Measurements from ENCODE around the gene VCP.

VCP gene

DNA sequence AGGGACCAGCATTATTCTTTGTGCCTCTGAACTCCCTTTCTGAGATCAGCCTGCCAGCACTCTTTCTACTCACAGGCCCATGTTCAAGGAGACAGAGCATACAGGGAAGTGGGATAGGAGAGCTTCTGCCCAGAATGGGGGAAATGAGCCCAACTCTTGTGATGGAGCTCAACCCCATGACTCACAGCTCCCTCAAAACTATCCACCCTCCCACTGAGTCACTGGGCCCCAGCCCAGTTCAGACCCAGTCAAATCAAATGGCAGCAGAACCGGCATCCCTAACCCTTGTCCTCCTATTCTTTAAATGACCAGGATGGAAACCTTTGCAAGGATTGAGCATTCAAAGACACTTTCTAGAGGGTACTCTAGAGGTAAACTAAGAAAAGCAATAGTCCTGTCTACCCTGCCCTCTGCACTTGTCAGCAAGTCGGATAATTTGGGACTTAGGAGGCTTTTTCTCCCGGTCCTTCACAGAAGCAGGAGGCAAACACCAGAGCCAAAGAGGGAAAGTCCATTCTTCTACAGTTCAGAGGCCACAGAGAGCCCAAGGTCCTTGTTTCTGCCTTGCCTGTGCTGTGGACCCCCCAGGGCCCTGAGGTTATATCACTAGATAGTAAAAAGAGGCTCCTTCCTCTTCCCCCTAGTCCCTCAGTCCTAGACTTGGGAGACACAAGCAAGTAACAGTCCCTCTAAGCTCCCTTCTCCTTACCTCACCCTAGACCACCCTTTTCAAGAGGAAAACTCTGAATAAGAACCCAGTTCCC, 40.0 kb upstream of the VCP start:
- TF ChIP-seq, protein P1, sequence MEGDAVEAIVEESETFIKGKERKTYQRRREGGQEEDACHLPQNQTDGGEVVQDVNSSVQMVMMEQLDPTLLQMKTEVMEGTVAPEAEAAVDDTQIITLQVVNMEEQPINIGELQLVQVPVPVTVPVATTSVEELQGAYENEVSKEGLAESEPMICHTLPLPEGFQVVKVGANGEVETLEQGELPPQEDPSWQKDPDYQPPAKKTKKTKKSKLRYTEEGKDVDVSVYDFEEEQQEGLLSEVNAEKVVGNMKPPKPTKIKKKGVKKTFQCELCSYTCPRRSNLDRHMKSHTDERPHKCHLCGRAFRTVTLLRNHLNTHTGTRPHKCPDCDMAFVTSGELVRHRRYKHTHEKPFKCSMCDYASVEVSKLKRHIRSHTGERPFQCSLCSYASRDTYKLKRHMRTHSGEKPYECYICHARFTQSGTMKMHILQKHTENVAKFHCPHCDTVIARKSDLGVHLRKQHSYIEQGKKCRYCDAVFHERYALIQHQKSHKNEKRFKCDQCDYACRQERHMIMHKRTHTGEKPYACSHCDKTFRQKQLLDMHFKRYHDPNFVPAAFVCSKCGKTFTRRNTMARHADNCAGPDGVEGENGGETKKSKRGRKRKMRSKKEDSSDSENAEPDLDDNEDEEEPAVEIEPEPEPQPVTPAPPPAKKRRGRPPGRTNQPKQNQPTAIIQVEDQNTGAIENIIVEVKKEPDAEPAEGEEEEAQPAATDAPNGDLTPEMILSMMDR (conservative IDR thresholded peaks at IDR 0.05; ENCODE audit: low read length), result no peak
- peak overlapping the region; percentile 63 for H3K4me3 ChIP-seq (ENCODE audit: low read length)

DNA sequence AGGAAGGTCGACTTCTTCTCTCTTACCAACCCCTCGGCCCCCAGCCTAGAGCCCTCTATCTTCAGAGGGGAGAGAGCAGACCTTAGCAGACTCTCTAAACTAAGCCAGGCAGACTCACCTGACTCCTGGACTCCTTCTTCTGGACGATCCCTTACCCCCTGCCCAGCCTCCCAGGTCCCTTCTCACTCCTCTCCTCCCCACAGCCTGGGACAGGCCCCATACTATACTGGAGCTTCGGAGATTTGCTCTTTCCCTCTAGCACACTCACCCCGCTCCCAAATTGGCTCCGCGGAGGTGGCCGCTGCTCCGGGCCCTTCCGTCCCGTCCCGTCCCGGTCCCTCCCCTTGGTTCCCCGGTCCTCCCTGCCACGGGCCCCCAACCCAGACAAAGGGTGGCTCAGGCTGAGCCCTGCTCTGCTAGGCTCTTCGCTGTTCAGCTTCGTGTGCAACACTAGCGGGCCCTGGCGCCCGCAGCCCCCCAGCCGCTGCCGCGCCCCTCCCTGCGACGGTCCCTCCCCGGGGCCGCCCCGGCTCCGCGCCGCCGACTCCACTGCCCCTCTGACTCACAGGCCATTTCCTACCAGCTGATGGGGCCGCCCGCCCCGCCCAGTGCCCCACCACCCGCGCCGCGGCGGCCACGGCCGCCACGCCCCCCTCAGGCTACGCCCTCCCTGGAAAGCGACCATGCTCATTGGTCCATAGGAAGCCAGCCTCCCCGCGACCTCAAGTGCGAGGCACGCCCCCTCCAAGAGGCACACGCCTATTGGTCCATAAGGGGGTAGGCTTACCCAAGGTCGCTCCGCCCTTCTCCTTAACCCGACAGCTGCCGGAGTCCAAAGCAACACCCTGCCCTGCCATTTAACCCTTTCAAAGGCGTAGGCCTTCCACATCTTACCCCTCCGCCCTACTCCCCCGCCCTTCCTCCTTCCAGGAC, 38.8 kb upstream of the VCP start:
- H3K4me3 ChIP-seq (ENCODE audit: low read length), result peak overlapping the region; percentile 90
- TF ChIP-seq, protein P1 (conservative IDR thresholded peaks at IDR 0.05; ENCODE audit: low read length), result no peak

More for the DNA sequence above, 40.0 kb upstream of the VCP start:
- peak; percentile 84 for DNase-seq (ENCODE audit: low read depth)

DNA sequence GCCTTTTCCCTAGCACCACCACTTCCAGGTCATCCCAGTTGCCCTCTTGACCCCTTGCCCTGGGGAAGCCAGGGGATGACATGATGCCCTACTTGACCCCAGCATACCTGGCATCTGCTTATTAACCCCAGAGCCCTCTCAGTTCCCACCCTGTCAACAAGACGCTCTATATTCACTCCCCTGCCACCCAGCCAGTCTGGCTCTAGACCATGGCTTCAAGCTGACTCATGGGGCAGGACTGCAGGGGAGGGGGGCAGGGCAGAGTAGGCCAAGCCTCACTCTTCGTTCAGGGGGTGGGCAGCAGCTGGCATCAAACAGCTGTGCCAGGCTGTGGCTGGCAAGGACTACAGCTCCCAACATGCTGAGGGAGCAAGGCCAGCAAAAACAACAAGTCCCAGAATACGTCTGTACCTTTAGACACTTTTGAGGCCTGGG, 37.9 kb upstream of the VCP start:
- DNase-seq (ENCODE audit: low read depth), result peak; percentile 56
- TF ChIP-seq, protein P1 (conservative IDR thresholded peaks at IDR 0.05; ENCODE audit: low read length), result no peak
- peak overlapping the region; percentile 90 for H3K4me3 ChIP-seq (ENCODE audit: low read length)

More for the DNA sequence above, 38.8 kb upstream of the VCP start:
- peak; percentile 99 for DNase-seq (ENCODE audit: low read depth)

DNA sequence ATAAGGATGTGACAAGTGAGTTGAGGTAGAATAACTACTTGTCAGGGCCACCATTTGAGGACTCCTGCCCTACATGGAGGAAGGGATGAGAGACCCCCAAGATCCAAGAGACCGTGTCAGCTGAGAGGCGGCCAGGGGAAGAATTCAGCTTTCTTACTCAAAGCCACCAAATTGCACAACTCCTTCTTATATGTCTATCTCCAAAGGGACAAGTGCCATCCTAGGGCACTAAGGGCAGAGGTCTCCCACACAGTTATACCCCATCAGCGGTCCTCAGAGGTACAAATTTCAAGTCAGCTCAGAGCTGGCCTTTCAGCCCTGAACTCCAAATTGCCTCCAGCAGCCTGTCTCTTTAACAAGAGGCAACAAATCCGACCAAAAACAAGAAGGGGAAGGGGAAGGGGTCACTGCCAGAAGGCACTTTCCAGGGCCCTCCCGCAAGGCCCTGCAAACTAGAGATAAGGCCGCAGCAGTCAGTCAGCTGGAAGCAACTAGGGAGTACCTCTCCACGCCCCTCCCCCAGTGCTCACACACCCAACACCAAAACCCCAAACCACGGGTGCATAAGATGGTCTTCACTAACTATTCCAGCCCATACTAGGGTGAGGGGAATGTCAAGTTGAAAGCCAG, 36.6 kb upstream of the VCP start:
- no peak overlapping the region for H3K4me3 ChIP-seq (ENCODE audit: low read length)
- no peak for DNase-seq (ENCODE audit: low read depth)
- TF ChIP-seq, protein P1 (conservative IDR thresholded peaks at IDR 0.05; ENCODE audit: low read length), result no peak

DNA sequence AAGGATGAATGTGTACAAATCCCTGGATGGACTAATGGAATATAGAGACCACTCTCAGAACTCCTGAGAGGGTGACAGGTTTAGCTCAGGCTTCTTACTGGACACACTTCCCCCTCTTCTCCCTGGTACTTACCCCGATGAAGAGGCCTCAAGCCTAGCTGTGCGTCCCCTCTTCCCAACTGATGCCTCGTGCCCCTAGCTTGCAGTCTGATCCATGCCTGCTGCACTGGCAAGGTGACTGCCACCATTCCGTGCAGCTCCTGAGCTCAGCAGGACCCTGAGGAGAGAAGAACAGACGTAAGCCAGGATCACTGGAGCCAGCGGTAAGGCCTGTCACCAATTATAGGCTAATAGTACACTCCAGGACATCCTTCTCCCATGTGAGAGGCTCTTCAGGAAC, 36.0 kb upstream of the VCP start:
- TF ChIP-seq, protein P1 (conservative IDR thresholded peaks at IDR 0.05; ENCODE audit: low read length), result no peak
- DNase-seq (ENCODE audit: low read depth), result no peak
- no peak overlapping the region for H3K4me3 ChIP-seq (ENCODE audit: low read length)

DNA sequence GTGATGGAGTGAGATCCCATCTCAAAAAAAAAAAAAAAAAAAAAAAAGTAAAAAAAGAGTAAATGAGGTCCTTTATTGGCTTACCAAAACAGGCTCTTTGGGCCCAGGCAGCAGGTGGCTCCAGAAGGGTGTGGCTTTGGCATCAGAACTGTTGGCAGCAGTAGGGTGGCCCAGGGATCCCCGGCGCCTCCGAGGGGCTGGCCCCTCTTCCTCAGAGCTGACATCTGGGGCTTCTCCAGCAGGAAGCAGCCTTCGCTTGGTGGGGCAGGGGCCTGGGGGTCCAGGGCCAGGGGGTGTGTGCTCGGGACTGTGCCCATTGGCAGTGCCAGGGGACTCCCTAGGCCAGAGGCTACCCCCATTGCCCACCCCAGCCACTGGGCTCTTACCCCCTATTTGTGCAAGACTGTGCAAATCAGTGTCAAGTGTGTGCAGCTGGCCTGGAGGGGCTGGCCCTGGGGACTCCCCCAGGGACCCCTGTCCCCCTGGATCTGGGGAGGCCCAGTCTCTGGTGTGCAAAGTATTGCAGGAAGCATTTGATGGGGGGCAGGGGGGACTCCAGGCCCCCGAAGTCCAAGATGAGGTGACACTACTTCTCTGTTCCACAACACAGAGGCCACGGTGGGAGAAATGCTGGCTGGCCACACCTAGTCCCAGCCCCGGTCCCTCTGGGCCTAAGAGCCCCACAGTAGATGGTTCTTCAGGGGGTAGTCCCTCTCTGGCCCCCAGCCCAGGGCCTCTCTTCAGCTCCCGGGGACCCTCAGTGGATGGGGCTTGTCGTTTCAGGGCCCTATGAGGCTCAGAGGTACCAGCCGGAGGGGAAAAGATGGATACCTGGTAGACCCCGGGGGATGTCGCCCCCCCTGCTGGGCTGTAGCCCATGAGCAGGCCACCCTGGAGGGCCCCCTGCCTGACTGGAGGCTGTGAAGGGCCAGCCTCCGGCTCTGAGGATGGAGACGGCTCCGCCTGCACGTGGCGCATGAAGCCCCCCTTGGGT, 35.2 kb upstream of the VCP start:
- no peak overlapping the region for H3K4me3 ChIP-seq (ENCODE audit: low read length)
- DNase-seq (ENCODE audit: low read depth), result no peak
- TF ChIP-seq, protein P1 (conservative IDR thresholded peaks at IDR 0.05; ENCODE audit: low read length), result no peak

All from AG10803 (cell line).